ENCODE data around the gene GSTO1. TPM values are rescaled to one million over a fixed set of nuclear protein-coding genes. Genes with fewer than 3 reads are reported as not detected.

Gene GSTO1
- total RNA-seq, 1 experiment from 2014 or later: 179 TPM

DNA sequence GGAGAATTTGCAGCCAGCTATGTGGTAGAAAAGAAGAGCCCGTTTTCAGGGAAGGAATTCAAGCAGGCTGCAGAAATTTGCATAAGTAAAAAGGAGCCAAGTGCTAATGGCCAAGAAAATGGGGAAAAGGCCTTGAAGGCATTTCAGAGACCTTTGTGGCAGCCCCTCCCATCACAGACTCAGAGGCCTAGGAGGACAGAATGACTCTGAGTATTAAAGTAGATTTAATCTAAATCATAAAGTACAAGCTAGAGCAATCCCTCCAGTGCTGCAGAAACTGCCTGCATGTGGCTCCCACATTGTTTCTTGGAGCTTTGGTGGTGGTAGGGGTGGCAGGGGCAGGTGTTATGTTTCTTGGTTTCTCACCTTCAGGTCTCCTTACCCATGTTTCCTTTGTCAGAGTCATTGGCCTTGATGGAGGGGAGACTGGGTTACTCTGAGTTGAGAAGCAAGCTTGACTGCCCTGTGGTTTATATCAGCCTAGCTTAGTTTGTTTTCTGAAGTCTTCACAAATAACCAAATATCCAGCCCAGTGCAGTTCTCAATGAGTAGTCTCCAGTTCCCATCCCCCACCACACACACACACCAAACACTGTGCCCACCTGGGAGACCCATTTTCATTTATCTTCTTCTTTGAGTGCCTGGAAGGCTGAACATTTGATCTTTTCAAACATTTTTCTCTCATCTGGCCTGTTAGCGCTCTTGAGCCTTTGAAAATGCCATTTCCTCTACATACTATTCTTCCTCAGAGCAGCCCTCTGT, 49.1 kb downstream of the GSTO1 start:
- DNase-seq (ENCODE audit: low read depth): no peak

DNA sequence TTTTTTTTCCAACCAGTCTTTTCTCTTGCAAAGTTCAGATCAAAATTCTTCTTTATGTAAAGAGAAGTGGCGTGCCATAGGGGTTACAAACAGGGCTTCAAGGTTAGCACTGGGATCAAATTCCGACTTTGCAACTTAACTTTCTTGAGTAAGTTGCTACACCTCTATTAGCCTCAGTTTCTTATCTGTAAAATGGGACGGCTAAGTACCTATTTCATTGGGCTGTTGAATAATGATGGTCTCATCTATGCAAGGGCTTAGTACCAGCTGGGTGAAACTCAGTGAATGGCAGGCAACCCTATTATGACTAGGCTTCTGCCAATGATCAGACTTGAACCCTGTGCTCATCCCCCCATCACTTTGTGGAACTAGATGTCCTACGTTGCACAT, 49.7 kb downstream of the GSTO1 start:
- DNase-seq (ENCODE audit: low read depth): no peak

DNA sequence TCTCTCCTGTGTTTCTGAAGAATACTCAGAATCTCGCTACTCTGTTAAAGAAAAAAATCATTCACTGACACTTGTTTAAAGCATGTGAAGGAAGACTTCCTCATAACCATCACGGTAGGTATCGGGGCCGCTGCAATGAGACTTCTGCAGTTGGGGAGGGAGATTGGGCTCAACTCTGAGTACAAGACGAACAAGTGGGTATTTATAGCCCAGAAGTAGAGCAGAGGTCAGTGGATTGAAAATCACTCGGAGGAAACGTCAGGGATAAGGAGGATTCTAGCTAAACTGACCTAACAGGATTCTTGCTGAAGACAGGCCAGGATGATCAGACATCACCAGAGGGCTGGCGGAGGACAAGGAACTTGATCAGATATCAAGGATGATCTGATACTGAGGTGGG, 50.2 kb downstream of the GSTO1 start:
- DNase-seq (ENCODE audit: low read depth): no peak

DNA sequence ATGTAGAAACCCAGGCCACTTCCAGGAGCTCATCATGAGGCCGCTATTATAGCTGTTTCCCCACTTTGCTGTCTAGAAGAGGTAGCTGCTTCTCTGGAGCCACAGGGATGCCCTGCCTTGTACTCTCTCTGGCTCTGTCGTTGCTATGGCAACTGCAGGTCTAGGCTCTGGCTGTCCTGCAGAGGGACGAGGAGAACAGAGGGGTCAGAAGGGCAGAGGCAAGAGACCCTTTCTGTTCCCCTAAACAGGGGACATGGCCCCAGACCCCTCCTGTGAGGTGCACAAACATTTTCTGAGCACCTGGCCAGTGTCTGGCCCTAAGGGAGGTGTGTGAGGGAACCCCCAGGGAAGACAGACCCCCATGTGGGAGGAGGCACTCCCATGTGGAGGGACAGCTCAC, 52.2 kb downstream of the GSTO1 start:
- DNase-seq (ENCODE audit: low read depth): no peak

DNA sequence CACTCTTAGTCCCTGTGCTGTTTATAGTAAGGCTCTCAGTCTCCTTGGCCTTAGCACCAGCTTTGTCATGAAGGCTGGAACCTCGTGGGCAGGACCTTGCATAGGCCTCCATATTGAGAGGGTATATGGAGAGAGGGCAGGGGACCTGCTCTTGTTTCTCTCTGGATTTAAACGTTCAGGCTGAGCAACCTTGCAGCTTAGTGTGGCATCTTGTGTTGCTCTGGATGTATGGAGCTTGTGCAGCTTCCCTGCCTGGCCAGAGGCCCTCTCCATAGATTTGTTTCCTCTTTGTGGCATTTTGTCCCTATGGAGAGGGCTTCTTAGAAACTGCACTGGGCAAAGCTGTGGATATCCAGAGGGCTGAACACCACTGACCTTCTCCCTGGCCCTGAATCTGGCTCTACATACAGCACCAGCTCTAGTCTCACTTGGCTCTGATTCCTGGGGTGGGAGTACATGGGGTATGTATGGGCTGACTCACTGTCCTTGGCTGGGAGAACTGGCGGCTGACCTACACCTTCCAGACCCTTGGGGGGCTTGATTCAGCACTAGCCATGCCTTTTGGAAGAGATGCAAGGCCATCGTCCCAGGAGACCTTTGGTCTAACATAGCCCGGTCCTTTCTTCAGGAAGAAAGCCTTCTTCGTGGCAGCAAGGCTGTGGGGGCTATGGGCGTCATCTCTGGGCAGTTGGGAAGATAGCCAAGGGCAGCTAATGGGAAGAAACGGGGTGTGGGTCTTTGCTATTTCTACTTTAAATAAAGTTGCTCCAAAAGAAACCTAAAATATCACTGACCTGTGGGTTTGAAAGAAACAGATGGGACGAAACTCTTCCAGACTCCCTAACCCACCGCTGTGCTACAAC, 53.1 kb downstream of the GSTO1 start:
- DNase-seq (ENCODE audit: low read depth): no peak

DNA sequence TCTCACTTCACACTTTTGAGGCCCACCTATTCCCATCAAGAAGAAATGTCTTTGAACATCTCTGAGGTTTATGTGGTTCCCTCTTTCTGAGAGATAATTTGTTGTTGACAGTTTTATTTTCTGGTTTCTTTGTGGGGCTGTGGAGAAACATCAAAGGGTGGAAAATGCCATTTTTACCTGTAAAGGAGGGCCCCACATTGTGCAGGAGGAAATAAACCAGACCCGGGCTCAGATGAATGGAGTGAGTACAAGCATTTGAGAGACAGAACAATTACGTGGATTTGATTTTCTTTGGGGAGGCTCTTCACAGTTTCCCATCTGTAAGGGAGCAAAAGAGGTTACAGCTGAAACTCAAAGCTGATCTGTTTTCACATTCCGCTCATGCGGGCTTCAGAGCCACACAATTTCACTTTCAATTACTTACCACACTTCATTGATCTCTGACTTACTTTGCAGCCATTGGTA, 53.8 kb downstream of the GSTO1 start:
- no peak for DNase-seq (ENCODE audit: low read depth)

DNA sequence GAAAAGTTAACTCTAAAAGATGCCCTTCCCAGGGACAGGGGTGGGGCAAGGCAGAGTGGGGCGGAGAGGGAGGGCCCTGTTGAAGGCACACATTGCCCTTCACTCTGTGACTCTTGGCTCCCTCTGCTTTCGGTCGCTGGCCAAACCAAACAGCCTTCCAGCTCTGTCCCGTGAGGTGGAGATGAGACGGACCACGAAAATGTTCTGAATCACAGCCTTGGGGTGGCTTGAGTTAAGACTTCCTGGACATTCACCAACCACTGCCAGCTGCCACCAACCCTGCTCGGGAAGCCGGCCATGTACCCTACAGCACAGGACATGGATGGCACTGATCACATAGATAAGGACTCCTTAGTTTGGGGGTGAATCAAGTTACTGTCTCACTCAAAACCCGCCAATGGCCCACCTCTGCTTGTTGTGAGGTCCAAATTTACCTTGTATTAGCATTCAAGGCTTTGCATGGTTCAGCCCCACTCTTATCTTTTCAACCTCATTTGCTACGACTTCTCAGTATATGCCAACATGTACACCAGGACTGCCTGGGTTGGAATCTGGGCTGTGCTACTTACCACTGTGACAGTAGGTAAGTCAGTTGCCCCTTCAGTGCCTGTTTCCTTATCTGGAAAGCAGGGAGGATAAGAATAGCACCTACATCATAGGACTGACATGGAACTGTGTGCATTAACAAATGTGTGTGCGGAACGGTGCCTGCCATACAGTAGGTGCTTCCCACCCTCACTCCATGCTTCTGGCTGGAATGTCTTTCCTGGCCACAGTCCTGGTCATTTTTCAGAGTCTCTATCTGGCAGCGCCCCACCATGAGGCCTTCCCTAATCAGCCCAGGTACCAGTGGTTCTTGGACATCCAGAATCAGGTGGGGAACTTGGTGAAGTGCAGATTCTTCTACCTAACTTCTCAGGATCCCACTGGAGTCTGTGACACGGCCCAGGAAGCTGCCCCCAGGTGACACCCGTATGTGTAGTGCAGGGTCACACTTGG, 55.6 kb downstream of the GSTO1 start:
- peak; percentile 92 for DNase-seq (ENCODE audit: low read depth)

DNA sequence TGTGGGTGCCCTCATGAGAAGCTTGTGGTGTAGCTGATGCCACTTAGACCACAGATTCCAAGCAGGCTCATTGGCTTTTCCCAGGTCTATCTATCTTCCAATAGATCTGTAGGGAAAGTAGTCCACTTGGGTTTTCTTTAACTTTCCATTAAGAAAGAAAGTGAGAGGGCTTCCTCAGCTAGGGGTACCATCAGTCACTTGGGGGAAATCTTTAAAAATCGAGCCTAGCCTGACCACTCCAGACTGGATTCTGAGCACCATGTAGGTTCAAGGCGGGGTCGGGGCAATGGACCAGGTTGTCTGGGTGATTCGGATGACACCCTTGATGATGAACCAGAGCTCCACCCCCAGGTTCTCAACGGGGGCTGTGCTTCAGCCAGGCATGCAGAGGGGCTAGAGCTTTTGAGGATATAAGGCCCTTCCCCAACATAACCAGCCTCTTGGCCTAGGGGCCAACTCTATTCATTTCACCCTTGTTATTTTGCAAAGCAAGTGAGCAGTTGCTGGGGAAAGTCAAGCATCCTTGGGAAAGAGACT, 56.6 kb downstream of the GSTO1 start:
- no peak for DNase-seq (ENCODE audit: low read depth)

DNA sequence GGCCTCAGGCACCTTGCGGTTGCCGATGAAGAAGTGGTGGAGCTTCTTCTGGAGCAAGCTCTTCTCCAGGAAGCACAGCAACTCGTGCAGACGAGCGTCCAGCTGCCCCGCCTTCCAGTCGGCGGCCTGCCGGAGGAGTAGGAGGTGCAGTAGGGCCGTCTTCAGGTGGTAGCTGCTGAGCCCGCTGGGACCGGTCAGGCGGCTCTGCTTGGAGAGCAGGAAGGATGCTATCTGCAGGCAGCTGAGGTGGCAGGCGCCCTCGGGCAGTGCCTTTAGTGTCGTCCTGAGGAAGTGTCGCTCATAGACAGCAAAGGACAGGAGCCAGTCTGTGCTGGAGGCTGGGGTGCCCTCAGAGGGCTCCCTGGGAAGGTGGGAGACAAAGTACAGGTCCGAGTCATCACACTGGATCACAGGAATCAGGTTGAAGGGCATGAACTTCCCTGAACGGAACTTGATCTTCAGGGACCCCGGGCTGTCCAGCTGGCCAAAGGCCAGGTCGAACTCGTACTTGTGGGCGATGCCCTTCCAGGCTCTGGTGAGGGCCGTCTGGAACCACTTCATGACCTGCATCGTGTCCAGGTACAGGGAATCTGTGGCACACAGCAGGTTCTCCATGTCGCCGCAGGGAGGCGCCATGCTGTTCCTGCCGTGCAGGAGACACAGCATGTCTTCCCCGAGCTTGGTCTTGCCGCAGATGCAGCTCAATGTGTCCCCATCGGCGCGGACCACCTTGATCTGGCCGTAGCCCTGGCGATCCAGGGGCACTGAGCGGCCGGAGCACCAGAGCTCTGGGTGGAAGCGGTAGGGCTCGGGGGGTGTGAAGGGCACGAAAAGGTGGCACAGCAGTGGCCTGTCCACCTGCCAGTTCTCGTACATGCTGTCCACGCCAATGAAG, 60.1 kb downstream of the GSTO1 start:
- no peak for DNase-seq (ENCODE audit: low read depth)

DNA sequence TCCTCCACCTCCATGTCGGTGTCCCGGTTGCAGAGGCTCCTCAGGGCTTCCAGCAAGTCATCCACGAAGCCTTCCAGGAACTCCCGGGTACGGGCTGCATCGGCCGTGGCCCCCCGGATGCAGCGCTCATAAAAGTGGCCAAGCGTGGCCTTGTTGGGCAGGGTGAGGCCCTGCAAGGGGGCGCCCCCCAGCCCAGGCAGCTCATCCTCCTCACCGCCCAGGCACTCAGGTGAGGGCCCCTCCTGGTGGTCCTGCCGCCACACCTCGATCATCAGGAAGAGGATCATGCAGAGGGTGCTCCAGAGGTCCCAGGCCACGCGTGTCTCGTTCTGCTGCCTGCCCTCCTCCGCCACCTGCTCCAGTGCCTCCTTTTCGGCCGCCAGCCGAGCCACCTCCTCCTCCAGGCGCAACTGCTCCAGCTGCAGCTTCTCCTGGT, 60.8 kb downstream of the GSTO1 start:
- DNase-seq (ENCODE audit: low read depth): no peak

DNA sequence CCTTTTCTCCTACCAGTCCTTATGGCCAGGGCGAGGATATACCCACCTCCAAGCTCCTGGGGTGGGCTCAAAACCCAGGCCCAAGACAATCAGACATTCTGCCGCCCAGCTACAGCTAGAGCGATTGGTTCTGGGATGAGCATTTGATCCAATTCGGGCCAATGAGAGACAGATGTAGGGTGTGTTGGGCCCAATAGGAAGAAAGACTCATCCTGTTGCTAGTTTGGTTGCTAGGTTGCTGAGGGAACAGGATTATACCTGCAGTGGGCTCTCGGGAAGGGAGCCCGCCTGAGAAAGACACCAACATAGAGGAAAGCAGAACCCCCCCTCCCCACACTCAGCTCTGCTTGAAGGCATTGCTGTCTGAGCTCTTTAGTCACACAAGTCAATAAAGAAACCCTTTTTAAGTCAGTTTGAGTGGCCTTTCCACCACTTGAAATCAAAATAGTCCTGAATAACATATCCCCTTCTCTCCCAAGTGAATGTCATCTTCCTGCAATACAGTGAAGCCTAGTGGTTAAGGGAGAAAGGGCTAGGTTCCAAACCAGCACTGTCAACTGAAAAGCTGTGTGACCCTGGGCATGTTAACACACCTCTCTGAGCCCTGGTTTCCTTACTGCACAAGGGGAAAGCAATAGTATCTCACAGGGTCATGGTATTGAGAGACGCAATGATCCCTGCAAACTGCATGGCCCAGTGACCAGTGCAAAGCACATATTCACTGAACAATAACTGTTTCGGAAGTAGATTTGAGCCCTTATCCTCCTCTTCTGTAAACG, 61.8 kb downstream of the GSTO1 start:
- DNase-seq (ENCODE audit: low read depth): no peak

Other genes starting within 250 kb of the GSTO1 start
- gene COL17A1, start 169.0 kb upstream of the GSTO1 start, total RNA-seq (2014; rRNA removed; shearing (Covaris generic)): 2.9 and 3.2 TPM in 2 replicates
- 12.4 and 17.3 TPM in 2 replicates for gene SFR1, start 132.7 kb upstream of the GSTO1 start, total RNA-seq (2014; rRNA removed; shearing (Covaris generic))
- 0.89 and 2.1 TPM in 2 replicates for gene CFAP43, start 22.5 kb upstream of the GSTO1 start, total RNA-seq (2014; rRNA removed; shearing (Covaris generic))
- gene GSTO2, start 14.3 kb downstream of the GSTO1 start, total RNA-seq (2014; rRNA removed; shearing (Covaris generic)): 0.17 and 0.20 TPM in 2 replicates
- 6.0 and 9.7 TPM in 2 replicates for gene ITPRIP, start 83.6 kb downstream of the GSTO1 start, total RNA-seq (2014; rRNA removed; shearing (Covaris generic))
- 1.0 and 2.9 TPM in 2 replicates for gene CFAP58, start 98.9 kb downstream of the GSTO1 start, total RNA-seq (2014; rRNA removed; shearing (Covaris generic))